Measurements from ENCODE around the gene DVL1. TPM values are rescaled to one million over a fixed set of nuclear protein-coding genes. Genes with fewer than 3 reads are reported as not detected.
A peak's percentile ranks its signal among the peaks of the same experiment; 100 is the strongest.

Gene DVL1
- total and polyA plus RNA-seq, 2 of the 13 experiments (the other 11 are each of a cell fraction or from before 2014, with no cell fraction given): 30.8 to 60.4 TPM

- TF ChIP-seq, protein P1, sequence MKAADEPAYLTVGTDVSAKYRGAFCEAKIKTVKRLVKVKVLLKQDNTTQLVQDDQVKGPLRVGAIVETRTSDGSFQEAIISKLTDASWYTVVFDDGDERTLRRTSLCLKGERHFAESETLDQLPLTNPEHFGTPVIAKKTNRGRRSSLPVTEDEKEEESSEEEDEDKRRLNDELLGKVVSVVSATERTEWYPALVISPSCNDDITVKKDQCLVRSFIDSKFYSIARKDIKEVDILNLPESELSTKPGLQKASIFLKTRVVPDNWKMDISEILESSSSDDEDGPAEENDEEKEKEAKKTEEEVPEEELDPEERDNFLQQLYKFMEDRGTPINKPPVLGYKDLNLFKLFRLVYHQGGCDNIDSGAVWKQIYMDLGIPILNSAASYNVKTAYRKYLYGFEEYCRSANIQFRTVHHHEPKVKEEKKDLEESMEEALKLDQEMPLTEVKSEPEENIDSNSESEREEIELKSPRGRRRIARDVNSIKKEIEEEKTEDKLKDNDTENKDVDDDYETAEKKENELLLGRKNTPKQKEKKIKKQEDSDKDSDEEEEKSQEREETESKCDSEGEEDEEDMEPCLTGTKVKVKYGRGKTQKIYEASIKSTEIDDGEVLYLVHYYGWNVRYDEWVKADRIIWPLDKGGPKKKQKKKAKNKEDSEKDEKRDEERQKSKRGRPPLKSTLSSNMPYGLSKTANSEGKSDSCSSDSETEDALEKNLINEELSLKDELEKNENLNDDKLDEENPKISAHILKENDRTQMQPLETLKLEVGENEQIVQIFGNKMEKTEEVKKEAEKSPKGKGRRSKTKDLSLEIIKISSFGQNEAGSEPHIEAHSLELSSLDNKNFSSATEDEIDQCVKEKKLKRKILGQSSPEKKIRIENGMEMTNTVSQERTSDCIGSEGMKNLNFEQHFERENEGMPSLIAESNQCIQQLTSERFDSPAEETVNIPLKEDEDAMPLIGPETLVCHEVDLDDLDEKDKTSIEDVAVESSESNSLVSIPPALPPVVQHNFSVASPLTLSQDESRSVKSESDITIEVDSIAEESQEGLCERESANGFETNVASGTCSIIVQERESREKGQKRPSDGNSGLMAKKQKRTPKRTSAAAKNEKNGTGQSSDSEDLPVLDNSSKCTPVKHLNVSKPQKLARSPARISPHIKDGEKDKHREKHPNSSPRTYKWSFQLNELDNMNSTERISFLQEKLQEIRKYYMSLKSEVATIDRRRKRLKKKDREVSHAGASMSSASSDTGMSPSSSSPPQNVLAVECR (CRISPR knock-in tag; IDR thresholded peaks at IDR 0.05; ENCODE audit: borderline replicate concordance): peak; percentile 29; the same call in 1 of the 2 replicates
- TF ChIP-seq ZNF576 (CRISPR knock-in tag; IDR thresholded peaks at IDR 0.05) (no peak), SRF (IDR thresholded peaks at IDR 0.05; ENCODE audit: low read depth, low read length) (no peak), ZNF142 (CRISPR knock-in tag; IDR thresholded peaks at IDR 0.05) (no peak), ZNF580 (CRISPR knock-in tag; IDR thresholded peaks at IDR 0.05; ENCODE audit: borderline replicate concordance, low read depth) (no peak), ZNF326 (CRISPR knock-in tag; IDR thresholded peaks at IDR 0.05; ENCODE audit: borderline replicate concordance) (no peak), ARID2 (CRISPR knock-in tag; IDR thresholded peaks at IDR 0.05; ENCODE audit: borderline replicate concordance) (no peak), SYNCRIP (IDR thresholded peaks at IDR 0.05; ENCODE audit: insufficient read depth, low read depth, low read length) (no peak), ZNF556 (CRISPR knock-in tag; IDR thresholded peaks at IDR 0.05; ENCODE audit: borderline replicate concordance) (no peak), ADNP (CRISPR knock-in tag; IDR thresholded peaks at IDR 0.05) (no peak)
- TF ChIP-seq, protein P2, sequence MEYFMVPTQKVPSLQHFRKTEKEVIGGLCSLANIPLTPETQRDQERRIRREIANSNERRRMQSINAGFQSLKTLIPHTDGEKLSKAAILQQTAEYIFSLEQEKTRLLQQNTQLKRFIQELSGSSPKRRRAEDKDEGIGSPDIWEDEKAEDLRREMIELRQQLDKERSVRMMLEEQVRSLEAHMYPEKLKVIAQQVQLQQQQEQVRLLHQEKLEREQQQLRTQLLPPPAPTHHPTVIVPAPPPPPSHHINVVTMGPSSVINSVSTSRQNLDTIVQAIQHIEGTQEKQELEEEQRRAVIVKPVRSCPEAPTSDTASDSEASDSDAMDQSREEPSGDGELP (IDR thresholded peaks at IDR 0.05; ENCODE audit: borderline replicate concordance, low read depth): no peak; the same call in 1 of the 2 replicates
Observed at GRCh38 chr1:1361982-1362423, 12.8 kb upstream of the DVL1 start (continued).

Data from HepG2 (cell line).